COLO668 (cell line): ENCODE measurements around the gene ATP5ME.
"Not testable (repeated sequence)": the region's sequence is repeated elsewhere in the genome, so short reads cannot be mapped to it uniquely, and the experiment has no call there.

ENCODE experiments used
- DNase-seq: peaks from one replicate; lab custom pipeline; 2025; ENCODE audit not compliant: unreplicated experiment; lab: John Stamatoyannopoulos, UW

Gene ATP5ME

DNA sequence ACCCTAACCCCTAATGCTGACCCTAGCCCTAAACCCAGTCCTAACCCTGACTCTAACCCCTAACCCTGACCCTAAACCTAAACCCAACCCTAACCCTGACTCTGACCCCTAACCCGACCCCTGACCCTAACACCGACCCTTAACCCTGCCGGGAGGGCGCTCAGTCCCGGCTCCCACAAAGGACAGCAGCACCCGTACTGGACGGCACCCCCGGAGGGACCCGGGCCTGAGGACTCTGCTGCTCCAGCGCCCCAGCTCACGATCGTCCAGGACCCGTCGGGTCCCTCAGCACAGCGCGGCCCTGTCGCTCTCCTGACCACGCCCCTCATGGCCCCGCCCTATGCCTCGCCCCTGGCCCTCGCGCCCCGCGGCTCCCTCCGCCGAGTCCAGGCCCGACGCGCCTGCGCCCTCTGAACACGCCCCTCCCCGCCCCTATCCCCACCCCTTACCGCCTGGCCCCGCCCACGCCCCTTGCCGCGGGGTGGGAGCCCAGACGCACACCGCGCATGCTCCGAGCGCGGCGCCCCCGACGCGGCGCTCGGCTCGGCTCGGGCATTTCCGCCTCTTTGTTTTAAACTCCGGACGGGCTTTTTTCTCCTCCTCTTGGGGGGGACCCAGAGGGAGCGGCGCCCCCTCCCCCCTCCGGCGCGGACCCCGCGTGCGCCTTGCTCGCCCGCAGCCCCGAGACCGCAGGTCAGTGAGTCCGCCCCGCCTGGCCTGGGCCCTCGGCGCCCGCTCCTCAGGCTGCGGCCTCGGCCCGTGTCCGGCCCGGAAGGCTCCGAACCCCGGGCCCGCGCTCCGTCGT, 31.4 kb upstream of the ATP5ME start, which contains the start of gene PCGF3:
PCGF3 (plus strand) TSS at position 555 of the 805 bp plus-strand sequence. CDS start 27,849 bp downstream, outside the sequence.
- peak; percentile 97 for DNase-seq

DNA sequence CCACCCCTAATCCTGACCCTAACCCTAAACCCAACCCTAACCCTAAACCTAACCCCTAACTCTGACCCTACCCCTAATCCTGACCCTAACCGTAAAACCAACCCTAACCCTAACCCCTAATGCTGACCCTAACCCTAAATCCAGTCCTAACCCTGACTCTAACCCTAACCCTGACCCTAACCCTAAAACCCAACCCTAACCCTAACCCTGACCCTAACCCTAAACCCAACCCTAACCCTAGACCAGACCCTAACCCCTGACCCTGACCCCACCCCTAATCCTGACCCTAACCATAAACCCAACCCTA, 30.8 kb upstream of the ATP5ME start:
- no peak for DNase-seq

DNA sequence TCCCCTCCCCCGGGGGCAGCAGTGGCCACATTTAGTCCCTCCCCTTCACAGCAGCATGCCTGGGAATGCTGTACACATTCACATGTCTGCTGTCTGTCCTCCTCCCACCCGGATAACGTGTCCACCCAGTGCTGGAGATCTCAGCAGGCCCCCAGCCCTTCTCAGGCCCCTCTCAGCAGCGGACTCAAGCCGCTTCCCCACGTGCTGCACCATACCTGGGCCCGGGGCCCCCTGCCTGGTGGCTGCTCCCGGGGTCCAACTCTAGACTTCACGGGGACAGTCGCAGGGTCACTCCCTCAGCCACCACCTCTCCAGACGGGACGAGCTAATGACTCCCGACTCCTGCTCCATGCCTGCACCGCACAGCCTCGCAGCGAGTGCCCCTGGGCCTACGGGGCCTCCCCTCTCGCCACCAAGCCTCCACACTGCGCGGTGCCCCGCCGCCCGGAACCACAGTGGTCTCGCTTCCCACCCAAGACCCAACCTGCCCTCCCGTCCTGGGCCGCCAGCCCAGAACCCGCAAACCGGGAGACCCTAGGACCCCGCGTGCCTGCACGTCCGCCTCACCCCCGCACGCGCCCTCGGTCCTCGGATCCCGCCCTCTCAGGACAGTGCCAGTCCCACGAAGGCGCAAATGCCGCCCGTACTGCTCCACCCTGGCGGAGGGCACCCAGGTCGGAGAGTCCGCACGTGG, 30.3 kb upstream of the ATP5ME start:
- DNase-seq, result no peak

DNA sequence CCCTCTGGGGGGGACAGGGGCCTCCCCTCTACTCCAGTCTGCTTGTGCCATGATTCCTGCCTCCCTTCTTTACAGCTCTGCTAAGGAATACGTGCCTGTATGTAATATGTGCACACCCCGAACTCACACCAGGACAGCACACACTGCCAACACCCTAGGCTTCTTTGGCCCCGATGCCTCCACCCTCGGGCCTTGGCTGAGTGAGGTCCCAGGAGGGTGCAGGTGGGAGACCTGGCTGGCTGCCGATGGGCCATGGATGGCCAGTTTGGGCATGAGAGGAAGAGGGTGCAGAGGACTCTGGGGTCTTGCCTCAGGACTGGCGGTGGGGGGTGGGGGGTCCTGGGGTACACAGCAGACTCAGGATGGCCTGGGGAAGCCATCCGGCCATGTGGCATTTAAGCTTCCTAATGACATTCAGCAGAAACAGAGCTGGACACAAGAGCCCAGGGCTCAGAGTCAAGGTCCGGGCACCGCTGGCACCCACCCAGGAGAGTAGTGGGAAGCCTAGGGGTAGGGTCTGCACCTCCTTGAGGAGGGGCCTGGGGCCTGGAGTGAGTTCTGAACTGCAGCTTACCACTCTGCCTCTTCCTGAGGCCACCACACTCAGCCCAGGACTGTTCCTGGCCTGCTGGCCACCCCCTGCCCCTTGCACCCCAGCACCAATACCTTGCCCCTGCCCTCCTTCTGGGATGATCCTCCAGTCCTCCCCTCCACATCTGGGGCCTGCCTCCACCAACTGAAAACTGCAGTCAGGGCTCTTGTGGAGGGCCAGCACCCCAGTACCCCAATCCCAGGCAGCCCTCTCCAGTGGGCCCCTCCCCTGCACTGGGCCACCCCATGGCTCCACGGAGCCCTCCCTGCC, 29.5 kb upstream of the ATP5ME start:
- DNase-seq, result no peak

DNA sequence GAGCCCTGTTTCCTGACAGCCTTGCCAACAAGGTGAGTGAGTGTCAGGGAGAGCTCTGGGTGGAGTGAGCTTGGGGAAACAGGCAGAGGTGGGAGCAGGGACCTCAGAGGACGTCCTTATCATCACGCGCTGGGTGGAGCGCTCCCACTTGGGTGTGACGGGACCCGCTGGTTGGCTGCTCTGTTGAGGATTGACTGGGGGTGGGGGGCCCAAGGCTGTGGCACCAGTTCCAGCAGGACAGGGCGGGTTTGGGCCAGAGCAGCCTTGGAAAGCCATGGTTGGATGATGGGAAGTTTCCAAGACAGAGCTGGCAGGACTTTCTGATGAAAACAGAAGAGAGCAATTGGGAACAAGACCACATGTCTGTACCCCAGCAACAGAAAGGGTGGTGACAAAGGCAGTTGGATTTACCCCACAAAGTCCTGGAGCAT, 28.6 kb upstream of the ATP5ME start:
- DNase-seq, result no peak

DNA sequence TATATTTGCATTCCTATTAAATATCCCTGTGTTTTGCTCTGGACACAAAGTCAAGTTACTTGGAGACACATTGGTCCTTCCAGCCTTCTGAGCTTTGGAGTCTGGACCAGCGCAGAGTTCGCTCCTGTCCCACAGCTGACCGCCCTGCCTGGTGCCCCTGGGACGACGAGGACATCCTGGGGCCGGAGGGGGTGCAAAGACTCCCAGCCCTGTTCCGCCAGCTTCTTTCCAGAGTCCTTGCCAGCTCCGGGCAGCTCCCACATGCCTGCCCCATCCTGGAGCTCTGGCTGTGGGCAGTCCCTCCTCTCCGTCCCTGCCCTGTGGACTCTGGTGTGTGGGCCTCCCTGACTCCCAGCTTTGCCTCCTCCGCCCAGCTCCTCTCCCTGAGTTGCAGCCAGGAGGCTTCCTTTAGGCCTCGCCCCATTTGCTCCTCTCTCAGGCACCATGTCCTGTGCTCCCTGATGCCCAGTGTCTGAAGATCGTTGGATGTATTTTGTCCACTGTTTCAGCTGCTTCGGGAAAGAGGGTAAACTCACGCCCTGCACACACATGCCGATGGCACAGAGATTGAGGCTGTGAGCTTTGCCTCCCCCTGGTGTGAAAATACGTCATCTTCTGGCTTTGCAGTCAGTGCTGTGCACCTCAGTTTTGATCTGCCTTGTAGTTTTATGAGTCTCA, 26.6 kb upstream of the ATP5ME start:
- no peak for DNase-seq

DNA sequence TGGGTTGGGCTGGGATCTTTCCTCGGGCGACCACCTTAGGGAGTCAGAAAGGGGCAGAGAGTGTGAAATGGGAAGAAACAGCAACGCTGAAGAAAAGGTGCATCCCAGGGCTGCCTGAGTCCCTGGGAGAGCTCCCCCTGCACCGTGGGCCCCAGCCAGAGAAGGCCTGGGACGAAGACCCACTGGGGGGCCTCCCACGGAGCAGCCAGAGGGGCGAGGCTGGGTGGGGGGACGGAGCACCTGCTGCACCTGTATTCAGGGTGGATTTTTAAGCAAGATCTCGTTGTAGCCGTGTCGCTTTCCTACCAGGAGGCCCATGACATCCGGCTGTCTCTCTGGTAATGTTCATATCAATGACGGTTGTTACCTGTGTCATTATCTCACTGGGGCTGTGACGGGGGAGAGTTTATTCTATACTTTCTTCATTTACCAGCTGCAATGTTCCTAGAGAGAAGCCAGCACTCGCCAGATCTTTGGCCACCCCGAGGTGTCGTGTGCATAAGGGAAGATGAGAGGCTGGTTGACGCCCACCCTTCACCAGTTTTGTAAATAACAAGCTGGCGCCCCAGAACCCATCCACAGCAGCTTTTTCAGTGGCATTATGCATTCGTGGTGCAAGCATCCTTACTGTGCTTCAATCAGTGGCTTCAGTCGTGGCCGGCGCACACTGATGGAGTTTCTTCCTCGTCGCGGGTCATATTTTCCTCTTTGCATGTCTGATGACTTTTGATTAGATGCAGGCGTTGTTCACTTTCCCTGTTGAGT, 25.9 kb upstream of the ATP5ME start:
- DNase-seq, result no peak

DNA sequence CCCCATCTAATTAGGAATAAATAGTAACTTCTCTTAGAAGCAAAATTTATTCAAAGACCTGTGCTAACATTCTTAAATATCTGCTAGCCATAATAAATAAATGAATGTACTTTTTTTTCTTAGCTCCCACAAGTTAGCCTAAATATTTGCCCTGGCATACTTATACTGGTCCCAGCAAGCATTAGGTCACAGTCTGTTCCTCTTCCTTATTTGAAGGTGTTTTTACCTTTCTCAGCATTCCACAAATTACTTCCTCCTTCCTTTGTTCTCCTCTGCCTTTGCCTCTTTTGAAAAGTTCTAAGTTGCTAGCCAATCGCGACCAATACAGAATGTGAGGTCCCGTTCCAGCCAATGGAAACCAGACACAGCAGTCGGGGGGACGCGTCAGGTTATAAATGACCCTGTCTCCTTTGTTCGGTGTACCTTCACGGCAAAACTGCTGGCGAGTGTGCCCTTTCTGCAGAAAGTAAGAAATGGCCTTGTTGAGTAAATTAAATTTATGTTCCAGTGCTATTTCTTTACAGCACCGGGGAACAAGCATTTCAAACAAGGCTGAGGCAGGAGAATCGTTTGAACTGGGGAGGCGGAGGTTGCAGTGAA, 20.4 kb upstream of the ATP5ME start:
- DNase-seq, result not testable (repeated sequence)

DNA sequence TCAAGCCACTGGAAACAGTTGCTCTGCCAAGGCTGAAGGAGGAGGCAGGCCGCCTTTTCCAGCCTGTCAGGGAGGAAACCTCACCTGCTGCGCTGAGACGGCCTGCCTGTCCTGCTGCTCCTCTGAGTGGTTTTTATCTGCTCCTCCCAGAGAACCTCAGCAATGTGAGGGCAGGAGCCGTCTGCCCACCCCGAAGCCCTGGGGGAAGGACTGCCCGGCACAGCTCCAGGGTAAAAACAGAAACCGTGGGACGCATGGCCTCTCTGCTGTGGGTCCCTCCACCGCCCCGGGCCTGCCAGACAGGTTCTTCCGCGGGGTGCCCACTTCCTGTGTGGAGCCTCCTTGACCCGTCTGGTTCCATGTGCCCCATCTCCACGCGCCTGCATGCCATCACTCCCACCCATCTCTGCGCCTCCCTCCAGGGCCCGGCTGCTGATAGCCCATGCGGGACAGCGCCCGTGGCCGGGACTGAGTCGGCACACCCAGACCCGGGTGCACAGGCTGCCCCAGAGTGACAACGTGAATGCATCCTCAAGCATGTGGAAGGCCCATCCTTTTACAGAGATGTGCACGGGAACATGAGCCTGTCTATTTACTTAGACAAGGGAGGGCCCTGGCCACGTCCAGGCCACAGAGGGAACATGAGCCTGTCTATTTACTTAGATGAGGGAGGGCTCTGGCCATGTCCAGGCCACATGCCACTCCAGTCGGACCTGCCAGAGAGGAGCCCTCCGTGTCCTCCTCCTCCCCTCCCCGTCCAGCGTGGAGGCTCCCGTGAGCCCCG, 18.9 kb upstream of the ATP5ME start:
- DNase-seq, result peak; percentile 48

DNA sequence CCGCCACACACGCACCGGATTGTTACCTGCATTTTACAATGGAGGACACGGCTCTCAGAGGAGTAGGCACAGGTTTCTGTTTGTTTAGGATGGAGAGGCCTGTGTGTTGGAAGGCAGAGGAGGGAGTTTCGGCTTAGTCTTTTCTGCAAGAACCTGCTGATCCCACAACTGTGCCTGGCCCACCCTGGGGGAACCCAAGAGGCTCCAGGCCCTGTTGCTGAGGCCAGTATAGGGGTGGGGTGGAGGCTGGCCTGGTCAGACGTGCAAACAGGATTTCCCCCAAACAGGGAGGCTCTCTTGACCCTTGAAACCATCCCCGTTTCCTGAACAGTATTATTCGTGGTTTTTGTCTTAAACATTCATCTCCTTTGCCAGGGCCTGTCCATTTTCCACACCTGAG, 15.6 kb upstream of the ATP5ME start:
- no peak for DNase-seq

DNA sequence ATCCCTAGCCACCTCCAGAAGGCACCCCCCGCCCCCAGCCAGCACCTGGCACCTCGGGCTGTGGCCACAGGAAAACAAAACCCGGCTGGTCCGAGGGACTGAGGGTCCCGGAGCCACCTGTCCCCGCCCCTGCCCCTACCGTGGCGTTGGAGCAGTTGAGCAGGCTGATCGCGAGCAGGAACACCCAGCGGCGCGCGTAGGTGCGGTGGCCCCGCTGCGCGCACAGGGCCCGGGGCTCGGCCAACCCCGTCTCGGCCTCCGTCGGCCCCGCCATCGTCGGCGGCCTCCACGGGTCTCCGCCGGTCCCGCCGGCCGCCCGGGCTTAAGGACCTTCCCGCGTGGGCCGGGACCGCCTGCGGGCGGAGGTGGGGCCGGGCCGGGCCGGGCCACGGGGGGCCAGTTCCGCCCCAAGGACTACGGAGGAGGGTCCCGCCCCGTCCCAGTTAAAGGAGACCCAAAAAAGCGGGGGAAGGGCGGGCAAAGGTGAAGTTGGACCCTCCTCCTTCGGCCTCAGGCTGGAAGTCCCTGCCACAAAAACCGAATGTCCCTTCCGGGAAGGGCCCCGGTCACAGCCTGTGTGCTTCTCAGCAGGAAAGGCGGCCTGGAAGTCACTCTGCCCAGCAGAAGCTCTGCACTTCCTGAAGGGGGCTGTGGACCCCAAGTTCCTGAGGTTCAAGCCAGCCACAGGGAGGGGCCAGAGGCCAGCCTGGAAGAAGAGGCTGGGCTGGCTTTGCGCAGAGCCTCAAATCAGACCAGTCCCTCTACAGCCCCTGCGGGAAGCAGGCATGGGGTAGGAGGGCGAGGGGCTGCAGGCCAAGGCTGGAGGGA, 15.0 kb upstream of the ATP5ME start, which contains the start of gene SLC49A3:
SLC49A3 (minus strand) TSS at position 298 of the 828 bp plus-strand sequence; CDS start at position 274, 24 bp downstream.
- no peak for DNase-seq

DNA sequence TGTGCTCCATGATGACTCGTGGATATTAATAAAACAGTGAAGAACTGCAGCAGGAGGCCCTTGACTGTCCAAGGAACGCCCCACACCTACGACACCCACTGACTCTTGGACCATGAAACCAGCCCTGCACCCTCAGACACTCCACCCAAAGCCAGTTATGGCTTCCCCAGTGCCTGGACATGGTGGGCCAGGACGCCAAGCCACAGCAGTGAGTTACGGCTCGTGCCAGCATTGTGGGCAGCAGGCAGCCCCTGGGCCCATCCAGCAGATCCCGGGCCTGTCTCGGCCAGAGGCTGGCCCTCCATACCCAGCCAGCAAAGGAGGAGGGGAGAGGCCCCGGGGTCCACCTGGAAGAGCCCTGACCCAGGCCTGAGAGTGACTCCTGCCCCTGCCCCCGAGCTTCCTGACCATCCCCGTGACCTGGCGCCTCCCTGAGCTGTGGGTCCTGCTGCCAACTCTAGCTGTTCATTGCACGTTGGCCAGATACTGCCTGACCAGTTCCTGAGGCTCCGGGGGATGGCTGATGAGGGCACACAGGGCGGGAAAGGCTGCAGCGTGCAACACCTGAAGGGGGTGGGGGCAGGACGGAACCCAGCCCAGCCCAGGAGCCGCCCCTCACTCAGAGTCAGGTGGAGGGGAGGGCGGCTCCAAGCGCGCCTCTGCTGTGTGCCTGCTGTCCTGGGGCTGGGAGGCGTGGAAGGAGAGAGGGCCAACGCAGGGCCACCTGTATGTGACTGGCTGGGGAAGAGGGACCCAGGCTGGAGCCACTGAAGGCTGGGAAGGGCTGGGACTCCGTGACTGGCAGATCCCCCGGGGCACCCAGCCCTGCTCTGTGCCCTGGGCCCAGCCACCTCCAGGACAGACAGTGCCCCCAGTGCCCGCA, 14.1 kb upstream of the ATP5ME start:
- no peak for DNase-seq

DNA sequence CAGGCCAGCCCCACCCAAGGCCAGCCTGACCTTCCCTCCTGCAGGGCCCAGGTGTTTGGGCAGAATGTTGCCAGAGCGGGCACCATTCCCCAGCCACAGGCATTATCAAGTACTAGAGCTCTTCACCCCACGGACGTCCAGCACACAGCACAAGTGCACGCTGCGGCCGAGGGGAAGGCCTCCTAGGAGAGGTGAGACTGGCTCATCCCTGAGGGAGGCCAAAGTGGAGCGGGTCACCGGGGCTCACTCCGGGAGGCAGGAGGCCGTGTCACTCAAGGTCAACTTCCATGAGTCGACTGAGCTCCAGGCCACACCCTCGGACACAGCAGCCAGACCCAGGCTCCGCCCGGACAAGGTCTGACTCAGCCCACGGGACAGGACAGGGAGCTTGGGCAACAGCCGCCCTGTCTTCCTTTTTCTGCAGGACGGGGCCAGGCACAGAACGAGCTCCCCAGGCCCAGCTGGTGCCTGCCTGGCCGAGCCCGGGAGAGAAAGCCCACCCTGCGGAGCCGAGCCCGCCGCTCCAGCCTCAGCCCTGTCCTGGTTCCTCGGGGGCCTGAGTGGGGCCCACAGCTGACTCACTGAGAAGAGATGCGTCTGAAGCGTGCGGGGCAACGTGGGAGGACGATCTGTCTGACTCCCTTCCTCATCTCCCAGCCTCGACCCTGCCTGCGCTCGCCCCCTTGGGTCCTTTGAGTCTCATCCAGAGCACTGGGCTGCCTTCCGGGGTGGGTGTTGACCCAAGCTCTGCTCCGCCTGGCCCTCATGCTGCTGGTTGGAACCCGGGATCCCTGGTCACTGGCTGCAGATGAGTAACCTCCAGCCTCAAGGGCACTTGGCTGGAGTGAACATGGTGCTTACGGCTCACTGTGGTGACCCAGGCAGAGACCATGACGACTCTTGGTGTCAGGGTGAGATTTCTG, 13.2 kb upstream of the ATP5ME start:
- DNase-seq, result no peak

DNA sequence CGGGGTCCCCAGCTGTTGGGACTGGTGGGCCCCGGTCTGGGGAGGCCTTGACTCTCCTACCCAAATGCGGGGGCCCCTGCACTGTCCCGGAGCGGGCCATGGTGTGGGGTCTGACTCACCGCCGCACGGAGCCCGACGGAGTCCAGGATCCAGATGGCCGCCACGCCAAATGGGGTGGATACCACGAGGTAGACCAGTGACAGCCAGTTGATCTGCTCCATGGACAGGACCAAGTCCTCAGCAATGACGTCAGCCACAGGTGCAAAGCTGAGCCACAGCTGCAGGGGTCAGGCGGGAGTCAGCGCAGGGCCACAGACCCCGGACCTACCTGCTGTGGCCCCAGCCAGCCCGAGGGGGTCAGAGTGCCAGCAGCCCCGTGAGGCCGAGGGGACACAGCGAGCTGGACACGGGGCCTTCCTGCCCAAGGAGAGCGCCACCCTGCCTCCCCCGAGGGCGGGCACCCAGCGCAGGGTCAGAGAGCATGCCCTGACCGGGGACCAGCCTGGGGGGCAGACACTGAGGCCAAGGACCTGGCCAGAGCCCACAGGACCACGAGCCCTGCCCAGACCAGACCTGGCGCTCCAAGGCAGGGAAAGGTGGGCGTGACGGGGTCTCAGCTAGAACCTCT, 12.5 kb upstream of the ATP5ME start:
- peak; percentile 16 for DNase-seq

DNA sequence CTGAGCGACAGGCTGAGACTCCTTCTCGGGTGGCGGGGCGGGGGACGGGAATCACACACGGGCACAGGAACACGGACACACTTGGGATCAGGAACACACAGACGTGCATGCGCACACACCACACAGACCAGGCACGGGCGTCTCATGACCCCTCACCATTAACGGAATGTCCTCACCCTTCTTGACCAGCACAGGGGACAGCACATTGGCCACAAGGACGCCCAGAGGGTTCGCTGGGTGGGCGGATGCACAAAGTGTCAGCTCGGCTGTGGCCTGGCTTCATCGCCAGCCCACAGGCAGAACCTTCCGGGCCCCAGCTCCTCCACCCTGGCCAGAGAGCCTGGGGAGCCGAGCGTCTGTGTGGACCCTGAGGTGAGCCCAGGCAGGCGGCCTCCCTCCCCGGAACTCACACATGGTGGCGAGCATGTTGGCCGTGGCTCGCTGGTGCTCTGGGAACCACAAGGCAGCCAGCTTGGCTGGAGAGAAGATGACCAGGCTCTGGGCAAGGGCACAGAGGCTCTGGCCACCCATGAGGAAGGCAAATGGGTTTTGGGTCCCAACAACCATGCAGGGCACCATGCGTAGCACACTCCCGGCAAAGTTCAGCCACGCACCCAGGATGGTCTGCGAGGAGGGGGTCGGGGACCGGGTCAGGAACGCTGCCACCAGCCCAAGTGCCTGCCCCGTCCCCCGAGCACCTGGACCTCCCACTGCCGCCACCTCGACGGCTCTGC, 11.8 kb upstream of the ATP5ME start:
- DNase-seq, result no peak
